Measurements from ENCODE around the gene PLXNB3.

The PLXNB3 gene

GRCh38 chrX:153775293-153776119 lies 11.5 kb downstream of the PLXNB3 start:
- DNase-seq (ENCODE audit: low read depth), result no peak
- H3K4me3 ChIP-seq (ENCODE audit: control insufficient read depth, low read depth, low read length), result no peak overlapping the region
- TF ChIP-seq, protein P1, sequence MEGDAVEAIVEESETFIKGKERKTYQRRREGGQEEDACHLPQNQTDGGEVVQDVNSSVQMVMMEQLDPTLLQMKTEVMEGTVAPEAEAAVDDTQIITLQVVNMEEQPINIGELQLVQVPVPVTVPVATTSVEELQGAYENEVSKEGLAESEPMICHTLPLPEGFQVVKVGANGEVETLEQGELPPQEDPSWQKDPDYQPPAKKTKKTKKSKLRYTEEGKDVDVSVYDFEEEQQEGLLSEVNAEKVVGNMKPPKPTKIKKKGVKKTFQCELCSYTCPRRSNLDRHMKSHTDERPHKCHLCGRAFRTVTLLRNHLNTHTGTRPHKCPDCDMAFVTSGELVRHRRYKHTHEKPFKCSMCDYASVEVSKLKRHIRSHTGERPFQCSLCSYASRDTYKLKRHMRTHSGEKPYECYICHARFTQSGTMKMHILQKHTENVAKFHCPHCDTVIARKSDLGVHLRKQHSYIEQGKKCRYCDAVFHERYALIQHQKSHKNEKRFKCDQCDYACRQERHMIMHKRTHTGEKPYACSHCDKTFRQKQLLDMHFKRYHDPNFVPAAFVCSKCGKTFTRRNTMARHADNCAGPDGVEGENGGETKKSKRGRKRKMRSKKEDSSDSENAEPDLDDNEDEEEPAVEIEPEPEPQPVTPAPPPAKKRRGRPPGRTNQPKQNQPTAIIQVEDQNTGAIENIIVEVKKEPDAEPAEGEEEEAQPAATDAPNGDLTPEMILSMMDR (conservative IDR thresholded peaks at IDR 0.05; ENCODE audit: control insufficient read depth, insufficient read depth, low read depth, low read length), result no peak

DNA sequence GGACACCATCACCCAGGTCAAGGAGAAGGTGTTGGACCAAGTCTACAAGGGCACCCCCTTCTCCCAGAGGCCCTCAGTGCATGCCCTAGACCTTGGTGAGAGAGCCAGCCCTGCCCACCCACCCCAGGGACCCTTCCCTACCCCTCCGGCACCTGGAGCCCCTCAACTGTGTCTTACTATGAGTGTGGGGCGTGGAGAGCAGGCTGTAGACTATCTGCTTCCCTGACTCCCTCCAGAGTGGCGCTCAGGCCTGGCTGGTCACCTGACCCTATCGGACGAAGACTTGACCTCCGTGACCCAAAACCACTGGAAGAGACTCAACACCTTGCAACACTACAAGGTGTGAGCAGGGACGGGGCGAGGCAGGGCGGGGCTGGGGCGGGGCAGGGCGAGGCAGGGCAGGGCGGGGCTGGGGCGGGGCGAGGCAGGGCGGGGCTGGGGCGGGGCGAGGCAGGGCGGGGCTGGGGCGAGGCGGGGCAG lies 12.1 kb downstream of the PLXNB3 start:
- DNase-seq (ENCODE audit: low read depth), result no peak
- H3K4me3 ChIP-seq (ENCODE audit: control insufficient read depth, low read depth, low read length), result no peak overlapping the region
- TF ChIP-seq, protein P1 (conservative IDR thresholded peaks at IDR 0.05; ENCODE audit: control insufficient read depth, insufficient read depth, low read depth, low read length), result no peak

GRCh38 chrX:153776611-153777045 lies 12.6 kb downstream of the PLXNB3 start:
- TF ChIP-seq, protein P1 (conservative IDR thresholded peaks at IDR 0.05; ENCODE audit: control insufficient read depth, insufficient read depth, low read depth, low read length), result no peak
- DNase-seq (ENCODE audit: low read depth), result no peak

DNA sequence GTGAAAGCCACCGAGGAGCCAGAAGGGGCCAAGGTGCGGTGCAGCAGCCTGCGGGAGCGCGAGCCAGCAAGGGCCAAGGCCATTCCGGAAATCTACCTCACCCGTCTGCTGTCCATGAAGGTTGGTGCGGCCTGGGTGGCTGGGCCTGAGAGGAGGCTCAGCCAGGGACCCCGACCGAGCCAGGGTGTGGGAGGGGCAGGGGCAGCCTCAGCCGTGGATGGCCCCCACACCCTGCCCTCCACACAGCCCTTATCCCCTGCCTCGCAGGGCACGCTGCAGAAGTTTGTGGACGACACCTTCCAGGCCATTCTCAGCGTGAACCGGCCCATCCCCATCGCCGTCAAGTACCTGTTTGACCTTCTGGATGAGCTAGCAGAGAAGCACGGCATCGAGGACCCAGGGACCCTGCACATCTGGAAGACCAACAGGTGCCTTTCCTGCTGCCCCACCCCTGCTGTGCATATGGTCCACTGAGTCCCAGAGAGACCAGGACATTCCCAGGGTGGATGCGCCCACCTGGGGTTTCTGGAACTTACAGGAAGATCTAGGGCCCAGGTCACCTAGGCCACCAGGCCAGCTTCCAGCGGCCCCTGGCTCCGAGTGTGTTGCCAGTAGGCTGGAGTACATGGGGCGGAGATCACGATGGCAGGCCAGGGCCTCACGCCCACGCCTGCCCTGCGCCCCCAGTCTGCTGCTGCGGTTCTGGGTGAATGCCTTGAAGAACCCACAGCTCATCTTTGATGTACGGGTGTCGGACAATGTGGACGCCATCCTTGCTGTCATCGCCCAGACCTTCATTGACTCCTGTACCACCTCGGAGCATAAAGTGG lies 13.4 kb downstream of the PLXNB3 start:
- TF ChIP-seq, protein P1 (conservative IDR thresholded peaks at IDR 0.05; ENCODE audit: control insufficient read depth, insufficient read depth, low read depth, low read length), result no peak
- H3K4me3 ChIP-seq (ENCODE audit: control insufficient read depth, low read depth, low read length), result no peak overlapping the region
- DNase-seq (ENCODE audit: low read depth), result no peak

More at GRCh38 chrX:153776611-153777045, 12.6 kb downstream of the PLXNB3 start:
- H3K4me3 ChIP-seq (ENCODE audit: control insufficient read depth, low read depth, low read length), result no peak overlapping the region

DNA sequence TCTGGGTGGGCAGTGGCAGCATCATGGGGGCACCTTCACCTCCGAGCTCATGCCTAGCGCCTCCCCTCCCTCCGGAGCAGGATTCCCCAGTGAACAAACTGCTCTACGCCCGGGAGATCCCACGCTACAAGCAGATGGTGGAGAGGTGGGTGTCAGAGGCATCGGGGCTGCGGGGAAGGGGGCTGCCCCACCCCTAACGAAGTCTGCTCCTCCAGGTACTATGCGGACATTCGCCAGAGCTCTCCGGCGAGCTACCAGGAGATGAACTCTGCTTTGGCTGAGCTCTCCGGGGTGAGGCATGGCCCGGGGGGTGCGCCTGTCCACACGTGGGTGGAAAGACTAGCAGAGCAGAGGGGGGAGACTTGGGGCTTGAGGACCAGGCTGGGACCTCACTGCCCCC lies 14.1 kb downstream of the PLXNB3 start:
- DNase-seq (ENCODE audit: low read depth), result no peak
- no peak overlapping the region for H3K4me3 ChIP-seq (ENCODE audit: control insufficient read depth, low read depth, low read length)
- TF ChIP-seq, protein P1 (conservative IDR thresholded peaks at IDR 0.05; ENCODE audit: control insufficient read depth, insufficient read depth, low read depth, low read length), result no peak

DNA sequence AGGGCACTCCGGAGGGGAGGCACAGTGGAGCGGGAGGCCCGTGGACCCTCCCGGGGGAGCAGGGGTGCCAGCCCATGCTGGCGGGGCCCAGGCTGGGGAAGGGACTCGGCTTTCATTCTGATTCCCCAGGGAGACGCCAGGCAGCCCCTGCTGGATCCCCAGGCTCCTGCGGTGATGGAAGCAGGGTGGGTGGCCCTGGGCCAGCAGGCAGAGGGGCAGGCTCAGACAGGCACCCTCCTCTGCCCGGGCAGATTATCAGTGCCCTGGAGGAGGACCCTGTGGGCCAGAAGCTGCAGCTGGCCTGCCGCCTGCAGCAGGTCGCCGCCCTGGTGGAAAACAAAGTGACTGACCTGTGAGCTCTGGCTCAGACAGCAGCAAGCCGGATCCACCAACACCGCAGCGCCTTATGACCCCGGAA lies 14.6 kb downstream of the PLXNB3 start:
- TF ChIP-seq, protein P1 (conservative IDR thresholded peaks at IDR 0.05; ENCODE audit: control insufficient read depth, insufficient read depth, low read depth, low read length), result no peak
- H3K4me3 ChIP-seq (ENCODE audit: control insufficient read depth, low read depth, low read length), result no peak overlapping the region
- DNase-seq (ENCODE audit: low read depth), result no peak

Data from fibroblast of mammary gland (primary cell).